ENCODE results near the gene CDH23. TPM values are rescaled to one million over a fixed set of nuclear protein-coding genes. Genes with fewer than 3 reads are reported as not detected.

The CDH23 gene
- total and polyA plus RNA-seq, 9 of the 15 experiments (the other 6 are each of a cell fraction or from before 2014, with no cell fraction given): 0.18 to 1.2 (median 0.47) TPM

DNA sequence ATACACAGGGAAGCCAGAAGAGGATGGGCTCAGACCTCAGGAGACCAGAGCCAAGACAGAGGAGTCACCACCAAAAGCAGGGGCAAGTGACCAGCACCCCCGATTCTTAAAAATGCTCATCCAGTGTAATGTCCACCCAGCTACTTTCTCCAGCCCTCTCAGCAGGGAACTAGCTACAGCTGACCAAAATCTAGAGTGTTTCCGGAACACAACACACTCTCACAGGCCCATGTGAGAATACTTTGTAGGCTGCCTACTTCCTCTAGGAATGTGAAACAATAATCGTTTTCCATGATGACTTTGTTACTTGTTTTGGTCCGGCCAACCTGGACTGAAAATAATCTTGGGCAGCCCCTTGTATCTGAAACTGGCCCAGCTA lies 439.9 kb downstream of the CDH23 start (continued):
- no peak for TF ChIP-seq CHCHD3 (CRISPR knock-in tag; IDR thresholded peaks at IDR 0.05)

DNA sequence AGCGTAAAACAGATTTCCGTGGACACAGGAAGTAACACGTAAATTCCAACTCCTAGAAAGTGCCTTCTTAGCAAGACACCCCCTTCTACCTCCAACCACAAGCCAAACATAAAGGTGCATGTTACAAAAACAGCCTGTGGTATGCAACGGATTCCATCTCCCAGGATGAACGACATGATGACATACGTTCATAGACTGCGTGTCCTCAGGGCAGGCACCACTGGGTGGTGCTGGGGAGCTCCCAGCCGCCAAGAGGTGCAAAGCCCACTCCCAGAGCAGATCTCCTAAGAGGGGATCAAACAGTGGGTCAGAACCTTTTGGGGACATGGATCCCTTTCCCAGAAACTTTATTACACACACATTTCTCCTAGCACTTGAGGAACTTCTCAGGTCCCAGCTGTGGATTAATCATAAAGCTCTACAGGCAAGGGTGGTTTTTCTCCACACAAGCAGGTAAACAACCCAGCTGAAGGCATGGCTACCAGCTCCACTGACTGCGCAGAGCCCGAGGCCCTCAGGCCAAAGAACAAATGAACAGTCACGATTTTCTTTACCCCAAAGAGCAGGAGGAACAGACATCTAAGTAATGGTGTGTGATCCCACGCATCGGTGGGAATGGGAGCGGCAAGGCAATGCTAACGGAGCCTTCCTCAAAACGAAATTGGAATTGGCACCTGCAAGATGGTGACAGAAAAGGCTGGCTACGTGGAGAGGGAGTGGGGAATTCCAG lies 440.5 kb downstream of the CDH23 start:
- peaks cover 76% of the 10 kb centered on the region for H4K20me1 ChIP-seq (replicated peaks; ENCODE audit: control insufficient read depth, insufficient read depth, low read length)
- peak overlapping the region; percentile 27; the same call in 1 of the 3 replicates for H3K27ac ChIP-seq (ENCODE audit: extremely low read depth, low read depth, low read length)
- H3K9ac ChIP-seq (ENCODE audit: insufficient read depth in 1 of 2, low read depth in 2 of 2, low read length in 2 of 2): peak overlapping the region in 1 of 2 experiments; percentile 79; a peak in 1 of 4 replicates
- BruUV-seq (replicated peaks): no TSS peak
- H3K4me2 ChIP-seq (ENCODE audit: insufficient read depth, low read length): no peak overlapping the region
- ChIA-PET POLR2A (interaction anchor here (0.8 to 8.5 kb wide), 8 partner anchors 7 to 62 kb away, joined by 3 to 97 read pairs (median 6); partner anchors contain the start of gene PSAP), CTCF (ENCODE audit: low intra/inter-chr PET ratio) (interaction anchor here (0.6 to 2.3 kb wide), 5 partner anchors 14 to 211 kb away, joined by 3 to 24 read pairs (median 4); partner anchors contain the start of gene PSAP)
- H3K9me3 ChIP-seq (replicated peaks; ENCODE audit: control insufficient read depth, insufficient read depth, low read depth, low read length): no peaks in the 10 kb centered on the region
- H3K4me3 ChIP-seq: no peak overlapping the region
- H3K9me1 ChIP-seq (ENCODE audit: control insufficient read depth, insufficient read depth, low read length): peaks cover 36% of the 10 kb centered on the region
- H3K4me1 ChIP-seq (replicated peaks in 1 of 2; ENCODE audit: control insufficient read depth in 2 of 2, insufficient read depth in 2 of 2, low read length in 2 of 2): peaks cover 26 to 41% of the 10 kb centered on the region in 2 experiments; a peak in 4 of 5 replicates
- DNase-seq (ENCODE audit: extremely low read depth in 1 of 4, low spot score in 3 of 4): peak in 3 of 4 experiments; percentile 63 to 70 (median 65)
- FAIRE-seq: peak; percentile 82
- in situ Hi-C loops (cut with MboI) (loop anchor here (5.0 kb wide), 1 partner anchor 50 kb away; no protein-coding TSS in a partner anchor), intact Hi-C loops (cut with micrococcal nuclease) (loop anchor here (1.0 to 2.0 kb wide), 2 partner anchors 59 to 212 kb away; no protein-coding TSS in a partner anchor)
- H2AFZ ChIP-seq (ENCODE audit: low read depth, low read length): no peak overlapping the region
- no peaks in the 10 kb centered on the region for H3K27me3 ChIP-seq (ENCODE audit: control insufficient read depth in 2 of 2, insufficient read depth in 2 of 2, low read length in 2 of 2)
- 50% methylated on average over 16 of the region's 17 CpGs for WGBS (ENCODE audit: insufficient coverage, low coverage, missing lambda C conversion rate)
- H3K36me3 ChIP-seq (ENCODE audit: control insufficient read depth, insufficient read depth, low read length): peaks cover 55% of the 10 kb centered on the region
- peak; percentile 90 for ATAC-seq
- H3K79me2 ChIP-seq (ENCODE audit: control insufficient read depth, insufficient read depth, low read length): peaks cover 97% of the 10 kb centered on the region
- TF ChIP-seq DMBX1 (CRISPR knock-in tag; IDR thresholded peaks at IDR 0.05; ENCODE audit: borderline replicate concordance) (no peak), FOXJ3 (CRISPR knock-in tag; IDR thresholded peaks at IDR 0.05) (no peak), MYC (IDR thresholded peaks at IDR 0.05; ENCODE audit: low read depth, low read length) (no peak), MYC (CRISPR knock-in tag; IDR thresholded peaks at IDR 0.05; ENCODE audit: borderline replicate concordance, low read depth) (0 out of 2 replicates have a peak, but pooled peaks have one; percentile 18), SIRT6 (IDR thresholded peaks at IDR 0.05; ENCODE audit: low read depth, low read length) (no peak), ELF1 (tag; IDR thresholded peaks at IDR 0.05) (no peak), ZC3H8 (IDR thresholded peaks at IDR 0.05) (no peak), SMC3 (conservative IDR thresholded peaks at IDR 0.05; ENCODE audit: insufficient read depth, low read depth, low read length) (peak; percentile 73), ZFPM2 (CRISPR knock-in tag; IDR thresholded peaks at IDR 0.05) (no peak), ZBTB7A (IDR thresholded peaks at IDR 0.05; ENCODE audit: borderline replicate concordance, control insufficient read depth, low read depth, low read length) (peak; percentile 80), MAFG (tag; conservative IDR thresholded peaks at IDR 0.05) (no peak), POLR2H (tag; IDR thresholded peaks at IDR 0.05; ENCODE audit: low read depth) (no peak), MCM5 (IDR thresholded peaks at IDR 0.05; ENCODE audit: low read depth) (no peak), GABPB2 (CRISPR knock-in tag; conservative IDR thresholded peaks at IDR 0.05) (no peak), ATF3 (IDR thresholded peaks at IDR 0.05) (peak; percentile 53), ATF3 (CRISPR knock-in tag; conservative IDR thresholded peaks at IDR 0.05) (no peak), SP1 (CRISPR knock-in tag; IDR thresholded peaks at IDR 0.05) (no peak), FOXK1 (CRISPR knock-in tag; IDR thresholded peaks at IDR 0.05; ENCODE audit: borderline replicate concordance) (0 out of 2 replicates have a peak, but pooled peaks have one; percentile 53), NFIC (IDR thresholded peaks at IDR 0.05) (peak; percentile 6; the same call in 1 of the 2 replicates)
